Endodermal cell (in vitro differentiated cells): ENCODE results near the gene PDCD1. TPM values are rescaled to one million over a fixed set of nuclear protein-coding genes. Genes with fewer than 3 reads are reported as not detected.

ENCODE experiments used
- DNase-seq: peaks from one replicate; pipeline ENCODE4 v3.0.0-alpha.2; 2017
- H3K27ac ChIP-seq: 2 replicates; pipeline ENCODE4 v1.5.1; 2013; ENCODE audit warnings: mild to moderate bottlenecking, low read depth, low read length, moderate library complexity
- H3K27me3 ChIP-seq: 2 replicates; pipeline ENCODE4 v1.6.1; 2013; ENCODE audit warnings: mild to moderate bottlenecking, low read length, moderate library complexity; ENCODE audit not compliant: insufficient read depth, control insufficient read depth, poor library complexity, severe bottlenecking
- H3K36me3 ChIP-seq: 2 replicates; pipeline ENCODE4 v1.7.0; 2013; ENCODE audit warnings: mild to moderate bottlenecking, low read length, moderate library complexity; ENCODE audit not compliant: control insufficient read depth, insufficient read depth
- H3K4me1 ChIP-seq: one replicate; pipeline ENCODE4 v1.7.0; 2013; ENCODE audit warnings: low read length; ENCODE audit not compliant: control insufficient read depth, insufficient read depth
- H3K4me3 ChIP-seq: 2 replicates; pipeline ENCODE4 v1.5.1; 2013; ENCODE audit warnings: mild to moderate bottlenecking, low read length, moderate library complexity
- H3K9ac ChIP-seq: 2 replicates; pipeline ENCODE4 v1.6.1; 2013; ENCODE audit warnings: mild to moderate bottlenecking, low read length, moderate library complexity; ENCODE audit not compliant: poor library complexity, severe bottlenecking; ENCODE audit errors: extremely low read depth
- H3K9me3 ChIP-seq: 2 replicates; pipeline ENCODE4 v1.6.1; 2013; ENCODE audit warnings: mild to moderate bottlenecking, low read length, moderate library complexity; ENCODE audit not compliant: control insufficient read depth
- H3K27ac Mint-ChIP-seq: 2 replicates; pipeline ENCODE4 v1.8.0; 2020; ENCODE audit warnings: mixed read lengths
- H3K27me3 Mint-ChIP-seq: 2 replicates; pipeline ENCODE4 v1.8.0; 2021; ENCODE audit warnings: mild to moderate bottlenecking, mixed read lengths; ENCODE audit not compliant: insufficient read depth
- H3K36me3 Mint-ChIP-seq: 2 replicates; pipeline ENCODE4 v1.8.0; 2020; ENCODE audit warnings: low read depth, mixed read lengths
- H3K4me1 Mint-ChIP-seq: 2 replicates; pipeline ENCODE4 v1.8.0; 2020; ENCODE audit warnings: mixed read lengths
- H3K4me3 Mint-ChIP-seq: 2 replicates; pipeline ENCODE4 v1.8.0; 2020; ENCODE audit warnings: mild to moderate bottlenecking, moderate library complexity, mixed read lengths
- H3K9me3 Mint-ChIP-seq: 2 replicates; pipeline ENCODE4 v1.8.0; 2020; ENCODE audit warnings: mild to moderate bottlenecking, mixed read lengths
- WGBS, 2 experiments: methylation state at CpG; one replicate each; pipeline versions ENCODE4 v1.1.5 to v1.1.7; 2013; ENCODE audit warnings: missing lambda C conversion rate in 2 of 2, mixed read lengths in 1 of 2; ENCODE audit not compliant: insufficient coverage in 1 of 2, insufficient read length in 1 of 2; 5-methylcytosine and 5-hydroxymethylcytosine counted together
- total RNA-seq, 2 donors: library from RNA; stranded (reverse); fragmentation: NEBNext Ultra II Directional in 1 of 2; extraction: Animal tissue kit (Norgen Biotek cat#: 25700) in 1 of 2; gene quantifications; 2 replicates in 1 of 2; 3 replicates in 1 of 2; pipeline ENCODE4 v1.2.1, GENCODE V29; 2021
- TF ChIP-seq, protein P1 (sequence below): fragments of 200-600 bp; sonication (generic); conservative IDR thresholded peaks from 2 replicates; pipeline ENCODE4 v1.5.0; 2021; ENCODE audit warnings: antibody characterized with exemption, mild to moderate bottlenecking

Gene PDCD1
- total RNA-seq, 2 donors from 2014 or later: 0.20 TPM; not detected in 1

DNA sequence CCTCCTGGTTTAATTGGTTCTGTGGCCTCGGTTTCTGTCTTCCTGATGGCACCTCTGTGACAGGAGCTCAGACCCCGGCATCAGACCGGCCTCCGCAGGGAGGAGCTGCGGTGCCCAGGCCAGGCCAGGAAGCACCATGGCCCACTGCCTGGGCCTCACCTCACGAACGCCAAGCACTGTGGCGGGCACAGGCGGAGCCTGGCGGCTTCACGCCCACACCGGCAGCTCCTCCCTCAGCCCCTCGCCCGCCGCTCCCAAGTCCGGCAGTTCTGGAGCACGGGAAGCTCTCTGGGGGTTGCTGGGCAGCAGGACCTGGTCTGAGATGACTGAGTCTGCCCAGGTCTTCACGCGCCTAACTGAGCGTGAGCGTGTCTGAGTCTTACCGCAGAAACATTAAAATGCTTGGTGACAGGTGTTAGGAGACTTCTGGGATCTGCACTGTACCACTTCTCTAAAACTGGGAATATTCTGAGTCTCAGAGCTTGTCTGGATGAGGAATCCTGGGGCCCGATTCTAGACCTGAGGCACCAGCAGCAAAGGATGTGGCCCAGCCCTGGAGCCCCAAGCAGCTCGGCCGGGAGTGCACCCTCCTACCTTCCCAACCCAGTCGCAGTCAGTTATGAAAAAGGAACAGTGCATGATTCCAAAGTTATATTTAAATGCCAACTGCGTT, 32.8 kb upstream of the PDCD1 start:
- WGBS, 2 experiments: 92 to 93% methylated on average over 21 to 27 of the region's 27 CpGs
- H3K4me3 Mint-ChIP-seq: no peak overlapping the region
- Histone ChIP-seq H3K9me3 (peaks cover 3% of the 10 kb centered on the region), H3K9ac (no peak overlapping the region), H3K4me1 (no peaks in the 10 kb centered on the region), H3K4me3 (no peak overlapping the region), H3K27me3 (no peaks in the 10 kb centered on the region), H3K36me3 (no peaks in the 10 kb centered on the region), H3K27ac (no peak overlapping the region)
- DNase-seq: no peak
- no peak overlapping the region for H3K27ac Mint-ChIP-seq
- peaks cover 8% of the 10 kb centered on the region for H3K4me1 Mint-ChIP-seq
- TF ChIP-seq, protein P1, sequence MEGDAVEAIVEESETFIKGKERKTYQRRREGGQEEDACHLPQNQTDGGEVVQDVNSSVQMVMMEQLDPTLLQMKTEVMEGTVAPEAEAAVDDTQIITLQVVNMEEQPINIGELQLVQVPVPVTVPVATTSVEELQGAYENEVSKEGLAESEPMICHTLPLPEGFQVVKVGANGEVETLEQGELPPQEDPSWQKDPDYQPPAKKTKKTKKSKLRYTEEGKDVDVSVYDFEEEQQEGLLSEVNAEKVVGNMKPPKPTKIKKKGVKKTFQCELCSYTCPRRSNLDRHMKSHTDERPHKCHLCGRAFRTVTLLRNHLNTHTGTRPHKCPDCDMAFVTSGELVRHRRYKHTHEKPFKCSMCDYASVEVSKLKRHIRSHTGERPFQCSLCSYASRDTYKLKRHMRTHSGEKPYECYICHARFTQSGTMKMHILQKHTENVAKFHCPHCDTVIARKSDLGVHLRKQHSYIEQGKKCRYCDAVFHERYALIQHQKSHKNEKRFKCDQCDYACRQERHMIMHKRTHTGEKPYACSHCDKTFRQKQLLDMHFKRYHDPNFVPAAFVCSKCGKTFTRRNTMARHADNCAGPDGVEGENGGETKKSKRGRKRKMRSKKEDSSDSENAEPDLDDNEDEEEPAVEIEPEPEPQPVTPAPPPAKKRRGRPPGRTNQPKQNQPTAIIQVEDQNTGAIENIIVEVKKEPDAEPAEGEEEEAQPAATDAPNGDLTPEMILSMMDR: no peak
- peaks cover 11% of the 10 kb centered on the region for H3K9me3 Mint-ChIP-seq
- no peaks in the 10 kb centered on the region for H3K27me3 Mint-ChIP-seq
- peaks cover 2% of the 10 kb centered on the region for H3K36me3 Mint-ChIP-seq

- H3K9ac ChIP-seq: no peak overlapping the region
- Mint-ChIP-seq H3K27ac (no peak overlapping the region), H3K4me3 (no peak overlapping the region), H3K27me3 (no peaks in the 10 kb centered on the region), H3K4me1 (peaks cover 6% of the 10 kb centered on the region), H3K36me3 (peaks cover 4% of the 10 kb centered on the region), H3K9me3 (peaks cover 9% of the 10 kb centered on the region)
- no peaks in the 10 kb centered on the region for H3K36me3 ChIP-seq
- no peak overlapping the region for H3K4me3 ChIP-seq
- TF ChIP-seq, protein P1: no peak
- no peaks in the 10 kb centered on the region for H3K4me1 ChIP-seq
- H3K27me3 ChIP-seq: no peaks in the 10 kb centered on the region
- H3K9me3 ChIP-seq: peaks cover 3% of the 10 kb centered on the region
- 78 to 89% methylated on average over 20 to 29 of the region's 29 CpGs for WGBS, 2 experiments
- no peak overlapping the region for H3K27ac ChIP-seq
- no peak for DNase-seq
Observed at GRCh38 chr2:241890524-241891235, 32.0 kb upstream of the PDCD1 start.

DNA sequence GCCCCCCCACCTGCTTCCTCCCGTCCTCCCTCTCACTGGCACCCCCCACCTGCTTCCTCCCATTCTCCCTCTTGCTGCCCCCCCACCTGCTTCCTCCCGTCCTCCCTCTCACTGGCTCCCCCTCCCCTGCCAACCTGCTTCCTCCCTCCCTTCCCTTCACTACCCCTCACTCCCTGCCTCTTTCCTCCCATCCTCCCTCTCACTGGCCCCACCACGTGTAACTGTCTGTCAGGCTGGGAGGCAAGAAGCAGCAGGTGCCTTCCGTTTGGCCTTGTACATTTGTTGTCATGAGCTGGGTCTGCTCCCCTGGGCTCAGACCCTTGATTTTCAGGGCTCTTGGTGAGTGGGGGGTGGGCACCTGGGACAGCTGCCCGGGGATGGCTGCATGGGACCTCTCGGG, 29.9 kb upstream of the PDCD1 start:
- peaks cover 9% of the 10 kb centered on the region for H3K9me3 Mint-ChIP-seq
- Histone ChIP-seq H3K4me3 (no peak overlapping the region), H3K27ac (no peak overlapping the region), H3K9me3 (peaks cover 3% of the 10 kb centered on the region), H3K27me3 (no peaks in the 10 kb centered on the region), H3K4me1 (no peaks in the 10 kb centered on the region), H3K36me3 (no peaks in the 10 kb centered on the region), H3K9ac (no peak overlapping the region)
- H3K4me3 Mint-ChIP-seq: no peak overlapping the region
- H3K36me3 Mint-ChIP-seq: peaks cover 9% of the 10 kb centered on the region
- TF ChIP-seq, protein P1: no peak
- H3K27ac Mint-ChIP-seq: no peak overlapping the region
- WGBS, 2 experiments: 50 to 58% methylated on average over 1 to 5 of the region's 6 CpGs
- H3K27me3 Mint-ChIP-seq: no peaks in the 10 kb centered on the region
- DNase-seq: no peak
- peaks cover 6% of the 10 kb centered on the region for H3K4me1 Mint-ChIP-seq
